Measurements from ENCODE around the gene MS4A5.

The MS4A5 gene

DNA sequence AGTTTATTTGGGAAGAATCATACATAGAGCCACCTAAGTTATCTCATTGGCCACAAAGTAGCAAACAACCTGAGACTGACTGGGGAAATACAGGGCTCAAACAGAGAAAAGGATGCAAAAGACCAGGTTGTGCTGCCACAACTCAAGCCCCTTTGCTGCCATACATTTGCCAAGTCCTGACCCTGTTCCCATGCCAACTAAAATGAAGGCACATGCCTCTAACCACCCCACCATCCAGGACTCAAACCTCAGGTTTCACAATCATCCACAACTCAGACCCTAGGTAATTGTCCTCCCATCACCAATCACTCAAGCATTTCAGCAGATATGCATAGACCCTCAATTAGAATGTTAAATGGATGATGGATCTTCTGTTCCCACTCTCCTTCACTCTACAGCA lies 24.8 kb downstream of the MS4A5 start:
- Histone ChIP-seq H3K4me1 (ENCODE audit: control insufficient read depth in 1 of 2, insufficient read depth in 1 of 2, low read depth in 1 of 2, low read length in 1 of 2) (no peaks in the 10 kb centered on the region), H3K36me3 (no peaks in the 10 kb centered on the region), H3K27ac (no peak overlapping the region), H3K27me3 (no peaks in the 10 kb centered on the region), H3K4me3 (ENCODE audit: low read depth in 1 of 2, low read length in 1 of 2) (no peak overlapping the region), H3K9me3 (no peaks in the 10 kb centered on the region)
- TF ChIP-seq, protein P1, sequence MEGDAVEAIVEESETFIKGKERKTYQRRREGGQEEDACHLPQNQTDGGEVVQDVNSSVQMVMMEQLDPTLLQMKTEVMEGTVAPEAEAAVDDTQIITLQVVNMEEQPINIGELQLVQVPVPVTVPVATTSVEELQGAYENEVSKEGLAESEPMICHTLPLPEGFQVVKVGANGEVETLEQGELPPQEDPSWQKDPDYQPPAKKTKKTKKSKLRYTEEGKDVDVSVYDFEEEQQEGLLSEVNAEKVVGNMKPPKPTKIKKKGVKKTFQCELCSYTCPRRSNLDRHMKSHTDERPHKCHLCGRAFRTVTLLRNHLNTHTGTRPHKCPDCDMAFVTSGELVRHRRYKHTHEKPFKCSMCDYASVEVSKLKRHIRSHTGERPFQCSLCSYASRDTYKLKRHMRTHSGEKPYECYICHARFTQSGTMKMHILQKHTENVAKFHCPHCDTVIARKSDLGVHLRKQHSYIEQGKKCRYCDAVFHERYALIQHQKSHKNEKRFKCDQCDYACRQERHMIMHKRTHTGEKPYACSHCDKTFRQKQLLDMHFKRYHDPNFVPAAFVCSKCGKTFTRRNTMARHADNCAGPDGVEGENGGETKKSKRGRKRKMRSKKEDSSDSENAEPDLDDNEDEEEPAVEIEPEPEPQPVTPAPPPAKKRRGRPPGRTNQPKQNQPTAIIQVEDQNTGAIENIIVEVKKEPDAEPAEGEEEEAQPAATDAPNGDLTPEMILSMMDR (IDR thresholded peaks at IDR 0.05) = no peak

GRCh38 chr11:60455531-60456042 lies 26.2 kb downstream of the MS4A5 start, which contains the start of gene MS4A1:
Gene MS4A1 (plus strand): TSS chr11:60455847. CDS start chr11:60462375, 6,528 bp downstream.
- H3K36me3 ChIP-seq = no peaks in the 10 kb centered on the region
- H3K4me3 ChIP-seq (ENCODE audit: low read depth in 1 of 2, low read length in 1 of 2) = no peak within 1 kb of the TSS
- H3K9me3 ChIP-seq = no peaks in the 10 kb centered on the region
- TF ChIP-seq, protein P1 (IDR thresholded peaks at IDR 0.05) = no peak
- H3K4me1 ChIP-seq (ENCODE audit: control insufficient read depth in 1 of 2, insufficient read depth in 1 of 2, low read depth in 1 of 2, low read length in 1 of 2) = no peaks in the 10 kb centered on the region
- H3K27ac ChIP-seq = no peak within 1 kb of the TSS
- no peaks in the 10 kb centered on the region for H3K27me3 ChIP-seq

DNA sequence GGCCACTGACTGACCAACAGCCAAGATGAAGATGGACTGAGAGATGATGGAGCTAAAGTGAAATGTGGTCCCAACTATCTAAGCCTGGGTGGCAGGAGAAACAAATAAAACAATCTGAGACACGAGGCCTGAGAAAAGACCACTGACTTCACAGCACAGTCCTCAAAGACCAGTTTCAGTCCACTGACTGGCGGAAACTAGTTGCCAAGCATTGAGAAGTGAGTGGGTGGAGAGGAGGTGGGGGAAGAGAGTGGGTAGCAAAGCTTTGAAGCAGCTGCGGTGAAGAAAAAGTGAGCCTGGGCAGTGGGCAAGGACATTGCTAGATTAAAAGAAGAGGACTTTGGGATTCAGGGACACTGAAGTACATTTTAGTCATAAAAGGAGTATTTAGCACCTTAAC lies 28.2 kb downstream of the MS4A5 start:
- TF ChIP-seq, protein P1 (IDR thresholded peaks at IDR 0.05) = no peak
- Histone ChIP-seq H3K27me3 (no peaks in the 10 kb centered on the region), H3K9me3 (no peaks in the 10 kb centered on the region), H3K27ac (no peak overlapping the region), H3K4me3 (ENCODE audit: low read depth in 1 of 2, low read length in 1 of 2) (no peak overlapping the region), H3K4me1 (ENCODE audit: control insufficient read depth in 1 of 2, insufficient read depth in 1 of 2, low read depth in 1 of 2, low read length in 1 of 2) (no peaks in the 10 kb centered on the region), H3K36me3 (no peaks in the 10 kb centered on the region)

- TF ChIP-seq, protein P1 (IDR thresholded peaks at IDR 0.05) = no peak
- Histone ChIP-seq H3K9me3 (no peaks in the 10 kb centered on the region), H3K4me3 (ENCODE audit: low read depth in 1 of 2, low read length in 1 of 2) (no peak overlapping the region), H3K27ac (no peak overlapping the region), H3K36me3 (no peaks in the 10 kb centered on the region), H3K27me3 (no peaks in the 10 kb centered on the region), H3K4me1 (ENCODE audit: control insufficient read depth in 1 of 2, insufficient read depth in 1 of 2, low read depth in 1 of 2, low read length in 1 of 2) (peaks cover 0 to 7% of the 10 kb centered on the region in 2 experiments)
Measured at GRCh38 chr11:60459345-60459744, 30.0 kb downstream of the MS4A5 start.

- Histone ChIP-seq H3K4me1 (ENCODE audit: control insufficient read depth in 1 of 2, insufficient read depth in 1 of 2, low read depth in 1 of 2, low read length in 1 of 2) (peaks cover 0 to under 1% of the 10 kb centered on the region in 2 experiments), H3K9me3 (no peaks in the 10 kb centered on the region)
Measured at GRCh38 chr11:60468829-60469228, 39.5 kb downstream of the MS4A5 start.

More at GRCh38 chr11:60468829-60469228, 39.5 kb downstream of the MS4A5 start:
- H3K4me3 ChIP-seq (ENCODE audit: low read depth in 1 of 2, low read length in 1 of 2) = no peak overlapping the region
- no peaks in the 10 kb centered on the region for H3K36me3 ChIP-seq
- H3K27me3 ChIP-seq = no peaks in the 10 kb centered on the region
- TF ChIP-seq, protein P1 (IDR thresholded peaks at IDR 0.05) = no peak
- no peak overlapping the region for H3K27ac ChIP-seq
